OCI-LY1 (cell line): ENCODE measurements around the gene PDGFD.

Source experiments
- EZH2 ChIP-seq: fragments of 200-600 bp; sonication (generic), shearing (Covaris generic); IDR thresholded peaks from 2 replicates; pipeline ENCODE4 v1.8.0; 2017; ENCODE audit warnings: borderline replicate concordance, mixed run types, mild to moderate bottlenecking, antibody characterized with exemption, low read length, moderate library complexity, mixed read lengths
- TF ChIP-seq, protein P1 (sequence below): fragments of 200-600 bp; sonication (generic), shearing (Covaris generic); IDR thresholded peaks from 2 replicates; pipeline ENCODE4 v1.5.1; 2017; ENCODE audit warnings: mild to moderate bottlenecking, antibody characterized with exemption, low read length, moderate library complexity, mixed read lengths

DNA sequence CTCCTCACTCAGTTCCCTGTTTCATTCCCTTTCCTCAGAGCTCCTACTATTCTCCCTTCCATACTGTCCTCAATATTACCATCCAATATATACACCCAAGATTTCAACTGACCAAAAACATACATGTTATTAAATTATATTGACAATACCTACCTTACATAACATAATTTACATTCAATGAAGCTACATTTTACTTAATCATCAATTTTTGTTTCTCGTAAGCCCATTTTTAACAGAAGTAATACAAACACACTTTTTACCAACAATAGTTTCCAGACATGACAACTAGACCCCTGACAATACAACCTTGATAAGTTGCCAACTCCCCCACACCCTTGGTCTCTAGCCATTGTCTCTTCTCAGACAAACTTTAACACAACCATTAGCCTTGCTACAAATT lies 273.3 kb downstream of the PDGFD start:
- TF ChIP-seq, protein P1, sequence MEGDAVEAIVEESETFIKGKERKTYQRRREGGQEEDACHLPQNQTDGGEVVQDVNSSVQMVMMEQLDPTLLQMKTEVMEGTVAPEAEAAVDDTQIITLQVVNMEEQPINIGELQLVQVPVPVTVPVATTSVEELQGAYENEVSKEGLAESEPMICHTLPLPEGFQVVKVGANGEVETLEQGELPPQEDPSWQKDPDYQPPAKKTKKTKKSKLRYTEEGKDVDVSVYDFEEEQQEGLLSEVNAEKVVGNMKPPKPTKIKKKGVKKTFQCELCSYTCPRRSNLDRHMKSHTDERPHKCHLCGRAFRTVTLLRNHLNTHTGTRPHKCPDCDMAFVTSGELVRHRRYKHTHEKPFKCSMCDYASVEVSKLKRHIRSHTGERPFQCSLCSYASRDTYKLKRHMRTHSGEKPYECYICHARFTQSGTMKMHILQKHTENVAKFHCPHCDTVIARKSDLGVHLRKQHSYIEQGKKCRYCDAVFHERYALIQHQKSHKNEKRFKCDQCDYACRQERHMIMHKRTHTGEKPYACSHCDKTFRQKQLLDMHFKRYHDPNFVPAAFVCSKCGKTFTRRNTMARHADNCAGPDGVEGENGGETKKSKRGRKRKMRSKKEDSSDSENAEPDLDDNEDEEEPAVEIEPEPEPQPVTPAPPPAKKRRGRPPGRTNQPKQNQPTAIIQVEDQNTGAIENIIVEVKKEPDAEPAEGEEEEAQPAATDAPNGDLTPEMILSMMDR = no peak
- TF ChIP-seq EZH2 = no peak
